ENCODE results near the gene TMEM255B.
"Not testable (repeated sequence)": the region's sequence is repeated elsewhere in the genome, so short reads cannot be mapped to it uniquely, and the experiment has no call there.

The TMEM255B gene

DNA sequence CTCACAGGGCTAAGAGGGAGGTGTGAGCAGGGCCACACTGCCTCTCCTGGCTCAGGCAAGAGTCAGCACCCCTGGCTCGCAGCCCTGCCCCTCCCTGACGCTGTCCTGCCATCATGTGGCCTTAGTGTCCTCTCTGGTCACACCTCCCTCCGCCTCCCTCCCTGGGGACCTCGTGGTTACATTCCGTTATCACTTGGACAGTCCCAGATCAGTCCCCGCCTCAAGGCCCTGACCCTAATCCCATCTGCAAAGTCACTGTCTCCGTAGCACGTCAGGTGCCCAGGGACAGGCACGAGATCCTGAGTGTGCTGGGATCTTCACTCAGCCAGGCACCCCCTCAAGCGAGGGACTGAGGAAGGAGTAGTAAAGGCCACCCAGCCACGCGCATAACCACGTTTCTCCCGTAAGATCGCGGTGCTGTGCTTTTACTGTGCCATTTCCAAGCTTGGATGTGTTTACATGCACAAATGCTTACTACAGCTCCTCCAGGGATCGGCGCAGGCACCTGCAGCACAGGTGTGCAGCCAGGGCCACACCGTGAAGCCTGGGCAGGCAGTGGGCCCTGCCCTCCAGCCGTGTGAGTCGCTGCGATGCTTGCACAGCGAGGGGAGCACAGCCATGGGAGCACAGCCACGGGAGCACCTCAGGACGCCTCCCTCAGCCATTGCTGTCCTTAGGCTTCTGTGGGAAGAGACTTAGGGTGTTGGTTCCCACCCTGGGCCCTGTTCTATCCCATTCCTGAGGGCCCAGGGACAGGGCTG lies 10.7 kb upstream of the TMEM255B start:
- peaks cover 27% of the 10 kb centered on the region for H3K4me1 ChIP-seq
- TF ChIP-seq Cebpa-rat (IDR thresholded peaks at IDR 0.05), result no peak
- H4K20me1 ChIP-seq, result no peaks in the 10 kb centered on the region
- H3K4me3 ChIP-seq, result no peak overlapping the region
- peaks cover 11% of the 10 kb centered on the region; the same call in 1 of the 2 replicates for H3K9me3 ChIP-seq
- H3K36me3 ChIP-seq, result no peaks in the 10 kb centered on the region
- H3K27ac ChIP-seq, result no peak overlapping the region
- 0 out of 2 replicates have a peak, but pooled peaks cover 3% of the 10 kb centered on the region for H3K27me3 ChIP-seq
- H3K9ac ChIP-seq, result no peak overlapping the region
- no peak overlapping the region for H3K4me2 ChIP-seq

DNA sequence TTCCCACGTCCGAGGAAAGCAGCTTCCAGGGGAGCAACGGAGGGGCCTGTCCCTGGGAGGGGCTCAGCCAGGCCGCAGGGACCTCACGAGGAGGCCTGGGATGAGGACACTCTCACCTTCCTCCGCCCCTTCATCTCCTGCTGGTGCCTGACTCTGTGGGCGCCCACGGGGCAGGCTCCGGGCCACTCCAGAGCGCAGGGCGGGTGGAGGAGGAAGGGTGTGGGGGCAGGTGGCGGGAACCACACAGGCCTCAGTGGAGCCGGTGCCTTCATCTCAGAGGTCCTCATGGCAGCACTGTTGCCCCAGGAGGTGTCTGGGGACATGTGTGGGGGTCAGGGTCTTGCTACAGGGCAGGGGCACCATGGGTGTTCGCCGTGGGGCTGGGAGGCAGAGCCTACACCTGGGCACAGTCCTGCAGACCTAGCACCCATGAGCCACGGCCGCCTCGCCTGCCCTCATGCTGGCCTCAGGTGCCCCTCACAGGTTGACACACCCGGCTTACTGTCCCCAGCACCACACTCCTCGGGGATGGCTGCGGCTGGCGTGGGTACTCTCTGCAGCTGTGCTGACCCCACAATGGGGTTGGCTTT lies 10.1 kb upstream of the TMEM255B start:
- no peak for TF ChIP-seq Cebpa-rat (IDR thresholded peaks at IDR 0.05)
- Histone ChIP-seq H3K4me2 (no peak overlapping the region), H4K20me1 (no peaks in the 10 kb centered on the region)

DNA sequence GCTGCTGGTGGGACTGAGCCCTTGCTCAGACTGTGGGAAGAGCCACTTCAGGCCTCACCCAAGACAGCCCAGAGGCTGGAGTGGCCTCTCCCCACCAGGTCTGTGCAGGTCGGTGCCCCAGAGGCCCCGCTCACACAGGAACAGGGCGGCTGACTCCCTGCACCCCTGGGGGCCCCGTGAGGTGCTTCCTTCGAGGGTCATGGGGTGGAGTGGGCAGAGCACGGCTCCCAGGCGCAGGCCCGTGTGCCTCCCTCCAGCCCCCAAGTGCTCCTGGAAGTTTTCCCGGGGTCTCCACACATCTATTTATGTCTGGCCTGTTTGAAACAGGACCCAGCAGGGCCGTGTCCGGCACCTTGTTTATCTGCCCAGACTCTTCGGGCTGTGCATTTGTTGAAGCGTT lies 9.5 kb upstream of the TMEM255B start:
- Histone ChIP-seq H3K36me3 (no peaks in the 10 kb centered on the region), H3K4me3 (no peak overlapping the region), H3K9ac (no peak overlapping the region), H3K27me3 (no peaks in the 10 kb centered on the region), H3K27ac (no peak overlapping the region), H3K4me2 (no peak overlapping the region), H4K20me1 (no peaks in the 10 kb centered on the region), H3K4me1 (peaks cover 14% of the 10 kb centered on the region), H3K9me3 (peaks cover 11% of the 10 kb centered on the region; the same call in 1 of the 2 replicates)
- TF ChIP-seq Cebpa-rat (IDR thresholded peaks at IDR 0.05), result no peak

More for the DNA sequence above, 10.1 kb upstream of the TMEM255B start:
- Histone ChIP-seq H3K27ac (no peak overlapping the region), H3K36me3 (no peaks in the 10 kb centered on the region), H3K27me3 (no peaks in the 10 kb centered on the region), H3K4me3 (no peak overlapping the region), H3K4me1 (peaks cover 20% of the 10 kb centered on the region), H3K9me3 (peaks cover 11% of the 10 kb centered on the region; the same call in 1 of the 2 replicates), H3K9ac (no peak overlapping the region)

DNA sequence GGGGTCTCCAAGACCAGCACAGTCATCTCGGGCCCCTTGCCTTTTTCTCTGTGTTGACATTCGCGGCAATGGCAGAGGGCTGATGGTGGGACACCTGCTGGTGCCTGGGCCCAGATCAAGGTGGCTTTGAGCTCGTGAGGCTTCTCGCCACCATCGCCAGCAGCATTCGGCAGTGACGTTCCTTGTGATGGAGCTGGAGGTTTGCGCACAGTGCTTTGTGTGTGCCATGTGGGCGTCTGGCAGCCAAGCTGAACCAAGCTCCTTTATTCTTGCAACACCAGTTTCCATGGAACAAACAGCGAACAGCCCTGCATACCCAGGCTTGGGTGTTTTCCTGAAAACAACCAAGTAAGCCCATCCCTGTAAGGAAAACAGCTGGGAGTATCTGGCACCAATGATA lies 9.1 kb upstream of the TMEM255B start:
- Histone ChIP-seq H3K4me1 (peaks cover 12% of the 10 kb centered on the region), H3K36me3 (no peaks in the 10 kb centered on the region), H3K9me3 (peaks cover 11% of the 10 kb centered on the region; the same call in 1 of the 2 replicates), H3K4me3 (no peak overlapping the region), H3K27ac (no peak overlapping the region), H4K20me1 (no peaks in the 10 kb centered on the region), H3K27me3 (no peaks in the 10 kb centered on the region), H3K9ac (no peak overlapping the region), H3K4me2 (no peak overlapping the region)
- no peak for TF ChIP-seq Cebpa-rat (IDR thresholded peaks at IDR 0.05)

DNA sequence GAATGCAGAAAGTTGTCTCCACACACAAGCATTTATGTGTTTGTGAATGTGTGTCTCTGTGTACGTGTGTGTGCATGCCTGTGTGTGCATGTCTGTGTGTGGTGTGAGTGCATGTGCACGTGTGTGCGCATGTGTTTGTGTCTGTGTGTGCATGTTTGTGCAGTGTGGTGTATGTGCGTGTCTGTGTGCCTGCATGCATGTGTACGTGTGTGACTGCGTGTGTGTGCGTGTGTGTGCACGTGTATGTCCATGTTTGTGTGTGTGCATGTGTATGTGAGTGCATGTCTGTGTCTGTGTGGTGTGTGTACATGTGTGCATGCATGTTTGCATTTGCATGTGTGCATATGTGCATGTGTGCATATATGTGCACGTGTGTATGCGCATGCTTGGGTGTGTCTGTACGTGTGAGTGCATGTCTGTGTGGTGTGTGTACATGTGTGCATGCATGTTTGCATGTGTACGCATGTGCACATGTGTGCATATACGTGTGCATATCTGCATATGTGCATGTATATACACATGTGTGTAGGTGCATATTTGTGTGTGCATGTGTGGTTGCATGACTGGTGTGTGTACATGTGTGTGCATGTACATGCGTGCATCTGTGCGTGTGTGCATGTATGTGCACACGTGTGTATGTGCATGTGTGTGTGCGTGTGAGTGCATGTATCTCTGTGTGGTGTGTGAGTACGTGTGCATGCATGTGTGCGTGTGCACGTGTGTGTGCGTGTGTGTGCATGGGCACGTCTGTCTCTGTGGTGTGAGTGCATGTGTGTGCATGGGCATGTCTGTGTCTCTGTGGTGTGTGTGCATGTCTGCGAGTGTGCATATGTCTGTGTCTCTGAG lies 8.2 kb upstream of the TMEM255B start:
- TF ChIP-seq Cebpa-rat (IDR thresholded peaks at IDR 0.05), result no peak
- H3K4me2 ChIP-seq, result no peak overlapping the region
- H3K9ac ChIP-seq, result no peak overlapping the region
- H4K20me1 ChIP-seq, result no peaks in the 10 kb centered on the region
- no peak overlapping the region for H3K4me3 ChIP-seq
- H3K9me3 ChIP-seq, result peaks cover 11% of the 10 kb centered on the region; the same call in 1 of the 2 replicates
- H3K27ac ChIP-seq, result no peak overlapping the region
- peaks cover 19% of the 10 kb centered on the region for H3K4me1 ChIP-seq
- no peaks in the 10 kb centered on the region for H3K36me3 ChIP-seq
- H3K27me3 ChIP-seq, result no peaks in the 10 kb centered on the region

DNA sequence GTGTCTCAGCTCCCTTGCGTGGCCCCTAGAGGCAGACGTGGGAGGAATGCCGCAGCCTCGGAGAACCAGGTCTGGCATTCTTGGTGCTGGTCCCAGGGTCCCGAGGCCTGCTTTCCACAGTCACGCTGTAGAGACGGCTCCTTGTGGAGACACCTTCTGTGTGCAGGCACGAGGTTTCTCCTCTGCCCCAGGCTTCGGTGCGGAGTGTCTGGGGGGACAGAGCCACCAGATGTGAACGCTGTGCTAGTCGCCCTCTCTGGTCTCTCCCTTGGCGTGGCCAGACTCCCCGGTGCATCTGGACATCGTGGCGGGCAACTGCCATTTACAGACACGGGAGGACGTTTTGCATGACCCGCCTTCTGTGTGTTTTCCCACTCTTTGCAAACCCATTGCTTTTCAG lies 7.5 kb upstream of the TMEM255B start:
- no peaks in the 10 kb centered on the region for H3K36me3 ChIP-seq
- no peaks in the 10 kb centered on the region for H3K27me3 ChIP-seq
- no peak overlapping the region for H3K4me2 ChIP-seq
- peaks cover 21% of the 10 kb centered on the region for H3K4me1 ChIP-seq
- H3K4me3 ChIP-seq, result no peak overlapping the region
- H3K27ac ChIP-seq, result no peak overlapping the region
- peaks cover 11% of the 10 kb centered on the region; the same call in 1 of the 2 replicates for H3K9me3 ChIP-seq
- H3K9ac ChIP-seq, result no peak overlapping the region
- no peaks in the 10 kb centered on the region for H4K20me1 ChIP-seq
- no peak for TF ChIP-seq Cebpa-rat (IDR thresholded peaks at IDR 0.05)

DNA sequence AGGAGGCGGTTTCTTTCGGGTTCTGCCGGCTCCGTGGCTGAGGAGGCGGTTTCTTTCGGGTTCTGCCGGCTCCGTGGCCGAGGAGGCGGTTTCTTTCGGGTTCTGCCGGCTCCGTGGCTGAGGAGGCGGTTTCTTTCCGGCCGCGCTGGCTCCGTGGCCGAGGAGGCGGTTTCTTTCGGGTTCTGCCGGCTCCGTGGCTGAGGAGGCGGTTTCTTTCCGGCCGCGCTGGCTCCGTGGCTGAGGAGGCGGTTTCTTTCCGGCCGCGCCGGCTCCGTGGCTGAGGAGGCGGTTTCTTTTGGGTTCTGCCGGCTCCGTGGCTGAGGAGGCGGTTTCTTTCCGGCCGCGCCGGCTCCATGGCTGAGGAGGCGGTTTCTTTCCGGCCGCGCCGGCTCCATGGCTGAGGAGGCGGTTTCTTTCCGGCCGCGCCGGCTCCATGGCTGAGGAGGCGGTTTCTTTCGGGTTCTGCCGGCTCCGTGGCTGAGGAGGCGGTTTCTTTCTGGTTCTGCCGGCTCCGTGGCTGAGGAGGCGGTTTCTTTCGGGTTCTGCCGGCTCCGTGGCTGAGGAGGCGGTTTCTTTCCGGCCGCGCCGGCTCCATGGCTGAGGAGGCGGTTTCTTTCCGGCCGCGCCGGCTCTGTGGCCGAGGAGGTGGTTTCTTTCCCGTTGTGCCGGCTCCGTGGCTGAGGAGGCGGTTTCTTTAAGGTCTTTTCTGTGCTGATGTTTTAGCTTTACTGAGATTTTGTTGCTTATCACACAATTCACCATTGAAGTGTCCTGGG lies 6.6 kb upstream of the TMEM255B start:
- H3K4me3 ChIP-seq, H3K9ac ChIP-seq, H3K27ac ChIP-seq, H3K27me3 ChIP-seq, H4K20me1 ChIP-seq, H3K4me2 ChIP-seq, H3K36me3 ChIP-seq: not testable (repeated sequence)
- Histone ChIP-seq H3K9me3 (peaks cover 11% of the 10 kb centered on the region; the same call in 1 of the 2 replicates), H3K4me1 (peaks cover 21% of the 10 kb centered on the region)

DNA sequence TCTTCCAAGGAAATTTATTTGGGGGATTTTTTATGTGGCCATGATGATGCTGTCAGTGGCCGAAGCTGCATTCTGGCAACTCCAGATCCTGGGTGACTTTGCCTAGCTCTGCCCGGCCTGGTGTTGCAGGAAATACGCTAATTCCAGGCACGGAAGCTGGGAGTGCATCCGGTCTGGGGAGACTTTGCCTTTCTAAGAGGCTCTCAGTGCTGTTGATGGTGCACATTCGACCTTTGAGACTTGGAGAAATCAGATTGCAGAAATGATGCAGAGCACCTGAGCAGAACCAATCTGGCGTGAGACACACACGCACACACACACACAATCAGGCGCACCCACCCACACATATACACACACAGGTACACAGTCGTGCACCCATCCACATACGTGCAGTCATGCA lies 5.9 kb upstream of the TMEM255B start:
- H4K20me1 ChIP-seq, result no peaks in the 10 kb centered on the region
- no peak overlapping the region for H3K4me2 ChIP-seq
- H3K4me1 ChIP-seq, result peaks cover 21% of the 10 kb centered on the region
- no peak overlapping the region for H3K27ac ChIP-seq
- TF ChIP-seq Cebpa-rat (IDR thresholded peaks at IDR 0.05), result no peak
- H3K36me3 ChIP-seq, result no peaks in the 10 kb centered on the region
- H3K9me3 ChIP-seq, result peaks cover 11% of the 10 kb centered on the region; the same call in 1 of the 2 replicates
- H3K27me3 ChIP-seq, result peaks cover 5% of the 10 kb centered on the region; the same call in 1 of the 2 replicates
- H3K9ac ChIP-seq, result no peak overlapping the region
- H3K4me3 ChIP-seq, result no peak overlapping the region

DNA sequence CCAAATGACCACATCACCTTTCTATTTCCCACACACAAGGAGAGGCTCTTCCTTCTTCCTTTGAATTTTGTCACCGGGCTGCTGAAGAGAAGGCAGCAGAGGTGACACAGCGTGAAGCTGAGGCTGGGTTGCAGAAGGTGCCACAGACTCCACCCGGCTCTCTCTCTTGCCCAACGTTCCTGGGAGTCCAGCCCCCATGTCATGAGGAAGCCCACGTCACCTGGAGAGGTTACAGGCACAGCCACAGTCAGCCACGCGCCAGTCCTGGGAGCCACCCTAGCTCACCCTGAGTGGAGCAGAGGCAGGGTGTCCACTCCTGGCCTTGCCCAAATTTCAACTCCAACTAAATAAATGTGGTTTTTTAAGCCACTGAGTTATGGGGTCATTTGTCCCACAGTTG lies 4.8 kb upstream of the TMEM255B start:
- H3K4me3 ChIP-seq, result no peak overlapping the region
- no peak overlapping the region for H3K27ac ChIP-seq
- no peak overlapping the region for H3K9ac ChIP-seq
- H4K20me1 ChIP-seq, result no peaks in the 10 kb centered on the region
- H3K9me3 ChIP-seq, result peaks cover 11% of the 10 kb centered on the region; the same call in 1 of the 2 replicates
- no peak for TF ChIP-seq Cebpa-rat (IDR thresholded peaks at IDR 0.05)
- no peaks in the 10 kb centered on the region for H3K36me3 ChIP-seq
- H3K4me2 ChIP-seq, result no peak overlapping the region
- peaks cover 16% of the 10 kb centered on the region for H3K27me3 ChIP-seq
- peaks cover 23% of the 10 kb centered on the region for H3K4me1 ChIP-seq

Measured in BLaER1 (cell line).